Loucy (cell line): ENCODE results near the gene INPP4A.

Experiments
- H2AFZ ChIP-seq: fragments of 200-600 bp; sonication (generic); 2 replicates; pipeline ENCODE4 v1.6.0; 2016; ENCODE audit warnings: antibody characterized with exemption, mild to moderate bottlenecking, low read length, moderate library complexity
- H3F3A ChIP-seq: fragments of 200-600 bp; 2 replicates; pipeline ENCODE4 v1.6.0; 2016; ENCODE audit warnings: antibody characterized with exemption, low read depth, mild to moderate bottlenecking
- H3K27me3 ChIP-seq: fragments of 200-600 bp; sonication (generic); 2 replicates; pipeline ENCODE4 v1.6.1; 2014; ENCODE audit warnings: low read length, mild to moderate bottlenecking; ENCODE audit not compliant: insufficient read depth, poor library complexity, severe bottlenecking
- H3K36me3 ChIP-seq: fragments of 200-600 bp; sonication (generic); 2 replicates; pipeline ENCODE4 v1.6.1; 2016; ENCODE audit warnings: low read length; ENCODE audit not compliant: insufficient read depth
- H3K4me1 ChIP-seq: fragments of 200-600 bp; sonication (generic); 2 replicates; pipeline ENCODE4 v1.5.1; 2014; ENCODE audit warnings: low read length, mild to moderate bottlenecking; ENCODE audit not compliant: insufficient read depth, poor library complexity, severe bottlenecking
- H3K4me2 ChIP-seq: fragments of 200-600 bp; sonication (generic); 2 replicates; pipeline ENCODE4 v1.6.0; 2014; ENCODE audit warnings: antibody characterized with exemption, low read length, low read depth, mild to moderate bottlenecking; ENCODE audit not compliant: poor library complexity, severe bottlenecking
- H3K4me3 ChIP-seq: fragments of 200-600 bp; sonication (generic); 2 replicates; pipeline ENCODE4 v1.5.1; 2014; ENCODE audit warnings: low read length, mild to moderate bottlenecking, mixed read lengths; ENCODE audit not compliant: poor library complexity, severe bottlenecking
- H3K79me2 ChIP-seq: fragments of 200-600 bp; sonication (generic); 2 replicates; pipeline ENCODE4 v1.6.1; 2014; ENCODE audit warnings: low read length; ENCODE audit not compliant: insufficient read depth
- H3K9ac ChIP-seq: fragments of 200-600 bp; sonication (generic); 2 replicates; pipeline ENCODE4 v1.6.0; 2014; ENCODE audit warnings: mild to moderate bottlenecking, low read depth, low read length, moderate library complexity; ENCODE audit not compliant: poor library complexity, severe bottlenecking
- H3K9me2 ChIP-seq: fragments of 200-600 bp; sonication (generic); replicated peaks from 2 replicates; pipeline ENCODE4 v1.6.1; 2016; ENCODE audit warnings: low read depth, low read length, mixed read lengths
- H3K9me3 ChIP-seq: fragments of 200-600 bp; sonication (generic); 2 replicates; pipeline ENCODE4 v1.6.1; 2014; ENCODE audit warnings: mild to moderate bottlenecking, antibody characterized with exemption, low read length, low read depth; ENCODE audit not compliant: insufficient read depth
- H4K20me1 ChIP-seq: fragments of 200-600 bp; sonication (generic); 2 replicates; pipeline ENCODE4 v1.6.0; 2014; ENCODE audit warnings: antibody characterized with exemption, low read length, mild to moderate bottlenecking; ENCODE audit not compliant: insufficient read depth, poor library complexity, severe bottlenecking
- CTCF ChIP-seq: fragments of 200-600 bp; sonication (generic); conservative IDR thresholded peaks from 2 replicates; pipeline ENCODE4 v1.5.1; 2014; ENCODE audit warnings: mild to moderate bottlenecking, antibody characterized with exemption, low read length
- EZH2phosphoT487 ChIP-seq: fragments of 200-600 bp; IDR thresholded peaks from 2 replicates; pipeline ENCODE4 v1.6.1; 2018; ENCODE audit warnings: antibody characterized with exemption, mild to moderate bottlenecking, moderate library complexity, borderline replicate concordance

Gene INPP4A

DNA sequence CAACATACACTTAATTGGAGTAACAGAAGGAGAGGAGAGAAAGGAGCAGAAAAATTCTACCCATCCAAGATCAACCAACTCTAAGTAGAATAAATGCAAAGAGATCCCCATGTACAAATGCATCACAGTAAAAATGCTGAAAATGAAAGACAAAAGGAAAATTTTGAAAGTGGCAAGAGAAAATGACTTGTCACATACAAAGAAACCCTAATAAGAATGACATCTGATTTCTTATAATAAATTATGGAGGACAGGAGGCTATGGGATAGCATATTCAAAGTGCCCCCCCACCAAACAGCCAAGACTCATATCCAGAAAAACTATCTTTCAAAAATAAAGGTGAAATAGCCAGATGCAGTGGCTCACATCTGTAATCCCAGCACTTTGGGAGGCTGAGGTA, 22.2 kb upstream of the INPP4A start:
- no peaks in the 10 kb centered on the region for H3K9me2 ChIP-seq
- H3K36me3 ChIP-seq, result no peaks in the 10 kb centered on the region
- no peak overlapping the region for H3K4me3 ChIP-seq
- no peaks in the 10 kb centered on the region for H3K27me3 ChIP-seq
- H2AFZ ChIP-seq, result no peak overlapping the region
- no peaks in the 10 kb centered on the region for H3F3A ChIP-seq
- no peak overlapping the region for H3K4me2 ChIP-seq
- H3K4me1 ChIP-seq, result no peaks in the 10 kb centered on the region
- H3K9ac ChIP-seq, result no peak overlapping the region
- H4K20me1 ChIP-seq, result no peaks in the 10 kb centered on the region
- no peaks in the 10 kb centered on the region for H3K79me2 ChIP-seq
- TF ChIP-seq EZH2phosphoT487 (no peak), CTCF (no peak)
- no peaks in the 10 kb centered on the region; the same call in none of the 2 replicates for H3K9me3 ChIP-seq

GRCh38 chr2:98426771-98427170, 17.9 kb upstream of the INPP4A start:
- H3K4me3 ChIP-seq, result no peak overlapping the region
- H3K4me2 ChIP-seq, result no peak overlapping the region
- H3K4me1 ChIP-seq, result no peaks in the 10 kb centered on the region
- no peaks in the 10 kb centered on the region for H3K27me3 ChIP-seq
- no peak overlapping the region for H3K9ac ChIP-seq
- no peaks in the 10 kb centered on the region for H3K9me2 ChIP-seq
- no peaks in the 10 kb centered on the region for H3F3A ChIP-seq
- H3K9me3 ChIP-seq, result no peaks in the 10 kb centered on the region; the same call in none of the 2 replicates
- H3K36me3 ChIP-seq, result no peaks in the 10 kb centered on the region
- no peaks in the 10 kb centered on the region for H3K79me2 ChIP-seq
- H2AFZ ChIP-seq, result no peak overlapping the region
- no peaks in the 10 kb centered on the region for H4K20me1 ChIP-seq
- TF ChIP-seq EZH2phosphoT487, result no peak
- no peak for TF ChIP-seq CTCF

GRCh38 chr2:98432145-98432544, 12.5 kb upstream of the INPP4A start:
- Histone ChIP-seq H3K4me2 (no peak overlapping the region), H3F3A (no peaks in the 10 kb centered on the region), H4K20me1 (no peaks in the 10 kb centered on the region), H3K36me3 (no peaks in the 10 kb centered on the region), H3K27me3 (no peaks in the 10 kb centered on the region), H3K4me1 (no peaks in the 10 kb centered on the region), H3K79me2 (no peaks in the 10 kb centered on the region), H3K4me3 (no peak overlapping the region), H3K9me3 (peaks cover 12% of the 10 kb centered on the region; the same call in 1 of the 2 replicates), H2AFZ (no peak overlapping the region), H3K9ac (no peak overlapping the region), H3K9me2 (no peaks in the 10 kb centered on the region)
- TF ChIP-seq EZH2phosphoT487 (no peak), CTCF (no peak)
